ENCODE results near the gene DDX1.

DNA sequence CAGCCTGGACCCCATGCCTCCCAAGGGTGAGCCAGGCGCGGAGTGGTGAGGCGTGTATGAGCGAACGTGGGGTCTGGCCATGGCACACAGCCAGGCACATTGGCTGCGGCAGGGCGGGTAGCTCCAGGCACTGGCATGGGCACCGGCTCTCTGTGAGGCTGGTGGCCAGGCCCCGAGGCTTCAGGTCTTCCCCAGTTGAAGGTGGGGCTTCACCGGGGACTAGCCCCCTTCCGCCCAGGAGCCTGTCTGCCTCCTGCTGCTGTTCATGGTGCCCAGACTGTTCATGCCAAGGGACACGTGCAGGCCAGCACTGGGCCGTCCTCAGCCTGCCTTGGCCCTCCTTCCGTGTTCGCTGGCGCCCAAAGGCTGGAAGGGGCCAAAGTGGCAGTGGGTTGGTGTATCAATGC, 26.8 kb downstream of the DDX1 start:
- TF ChIP-seq CTCF (IDR thresholded peaks at IDR 0.05) (no peak), EZH2 (IDR thresholded peaks at IDR 0.05) (no peak), EZH2phosphoT487 (IDR thresholded peaks at IDR 0.05) (no peak)

Measured in neural progenitor cell (in vitro differentiated cells).